ENCODE measurements around the gene LINS1. TPM values are rescaled to one million over a fixed set of nuclear protein-coding genes. Genes with fewer than 3 reads are reported as not detected.

Gene LINS1
- polyA plus RNA-seq, 1 donor from 2014 or later, result 21.4 TPM

- H2AFZ ChIP-seq (ENCODE audit: low read depth, low read length), result no peak overlapping the region
- H3K79me2 ChIP-seq (replicated peaks; ENCODE audit: insufficient read depth, low read length), result no peaks in the 10 kb centered on the region
- no peaks in the 10 kb centered on the region for H3K9me2 ChIP-seq (ENCODE audit: insufficient read depth, low read length)
- H3K27me3 ChIP-seq (ENCODE audit: insufficient read depth, low read depth, low read length), result no peaks in the 10 kb centered on the region
- H3K4me2 ChIP-seq (ENCODE audit: low read length), result no peak overlapping the region
- H4K20me1 ChIP-seq (ENCODE audit: insufficient read depth), result no peaks in the 10 kb centered on the region
- H3K4me3 ChIP-seq (ENCODE audit: low read length), result no peak overlapping the region
- no peaks in the 10 kb centered on the region for H3K9me3 ChIP-seq (ENCODE audit: low read length)
- H3F3A ChIP-seq (ENCODE audit: insufficient read depth, low read length, poor library complexity, severe bottlenecking), result no peaks in the 10 kb centered on the region
- no peak for TF ChIP-seq TAF1 (IDR thresholded peaks at IDR 0.05; ENCODE audit: low read depth)
- peak; percentile 55 for TF ChIP-seq CTCF (IDR thresholded peaks at IDR 0.05; ENCODE audit: poor library complexity, severe bottlenecking)
- TF ChIP-seq SMC3 (conservative IDR thresholded peaks at IDR 0.05; ENCODE audit: poor library complexity), result peak; percentile 28
- no peak overlapping the region for H3K27ac ChIP-seq (ENCODE audit: low read length)
- no peaks in the 10 kb centered on the region for H3K36me3 ChIP-seq (ENCODE audit: insufficient read depth, low read length)
- no peak overlapping the region for H3K9ac ChIP-seq (ENCODE audit: low read length)
Measured at GRCh38 chr15:100650685-100651084, 48.7 kb upstream of the LINS1 start.

- Histone ChIP-seq H3K4me2 (ENCODE audit: low read length) (peak overlapping the region; percentile 21), H3K27ac (ENCODE audit: low read length) (no peak overlapping the region), H3K9me3 (ENCODE audit: low read length) (no peaks in the 10 kb centered on the region), H3K79me2 (replicated peaks; ENCODE audit: insufficient read depth, low read length) (no peaks in the 10 kb centered on the region), H3K9me2 (ENCODE audit: insufficient read depth, low read length) (no peaks in the 10 kb centered on the region), H3K36me3 (ENCODE audit: insufficient read depth, low read length) (no peaks in the 10 kb centered on the region), H2AFZ (ENCODE audit: low read depth, low read length) (no peak overlapping the region), H3K27me3 (ENCODE audit: insufficient read depth, low read depth, low read length) (no peaks in the 10 kb centered on the region), H3K4me3 (ENCODE audit: low read length) (no peak overlapping the region), H3K9ac (ENCODE audit: low read length) (no peak overlapping the region), H4K20me1 (ENCODE audit: insufficient read depth) (no peaks in the 10 kb centered on the region), H3F3A (ENCODE audit: insufficient read depth, low read length, poor library complexity, severe bottlenecking) (no peaks in the 10 kb centered on the region)
- TF ChIP-seq EP300 (conservative IDR thresholded peaks at IDR 0.05; ENCODE audit: poor library complexity, severe bottlenecking), result peak; percentile 41
- TF ChIP-seq TAF1 (IDR thresholded peaks at IDR 0.05; ENCODE audit: low read depth), result no peak
Measured at GRCh38 chr15:100648951-100649350, 47.0 kb upstream of the LINS1 start.

GRCh38 chr15:100645671-100646070 is 43.7 kb upstream of the LINS1 start:
- H3K27me3 ChIP-seq (ENCODE audit: insufficient read depth, low read depth, low read length), result no peaks in the 10 kb centered on the region
- H4K20me1 ChIP-seq (ENCODE audit: insufficient read depth), result no peaks in the 10 kb centered on the region
- no peaks in the 10 kb centered on the region for H3K79me2 ChIP-seq (replicated peaks; ENCODE audit: insufficient read depth, low read length)
- H3K27ac ChIP-seq (ENCODE audit: low read length), result no peak overlapping the region
- no peak for TF ChIP-seq REST (IDR thresholded peaks at IDR 0.05; ENCODE audit: borderline replicate concordance)
- no peaks in the 10 kb centered on the region for H3K9me2 ChIP-seq (ENCODE audit: insufficient read depth, low read length)
- H3K36me3 ChIP-seq (ENCODE audit: insufficient read depth, low read length), result no peaks in the 10 kb centered on the region
- H3F3A ChIP-seq (ENCODE audit: insufficient read depth, low read length, poor library complexity, severe bottlenecking), result no peaks in the 10 kb centered on the region
- no peak overlapping the region for H3K9ac ChIP-seq (ENCODE audit: low read length)
- no peak overlapping the region for H3K4me3 ChIP-seq (ENCODE audit: low read length)
- H3K9me3 ChIP-seq (ENCODE audit: low read length), result no peaks in the 10 kb centered on the region
- H2AFZ ChIP-seq (ENCODE audit: low read depth, low read length), result no peak overlapping the region
- H3K4me2 ChIP-seq (ENCODE audit: low read length), result no peak overlapping the region
